ENCODE results near the gene ATG7. TPM values are rescaled to one million over a fixed set of nuclear protein-coding genes. Genes with fewer than 3 reads are reported as not detected.

Gene ATG7
- total and polyA plus RNA-seq, 8 donors: 25.0 to 73.3 (median 29.6) TPM

- DNase-seq: no peak
- Histone ChIP-seq H3K4me3 (no peak overlapping the region), H3K9me3 (no peaks in the 10 kb centered on the region), H3K27me3 (no peaks in the 10 kb centered on the region), H3K36me3 (peaks cover 0 to 11% of the 10 kb centered on the region in 2 donors), H3K4me1 (peaks cover 5 to 67% of the 10 kb centered on the region in 2 donors), H3K27ac (peak overlapping the region in 1 of 2 donors; percentile 94)
- TF ChIP-seq, protein P1, sequence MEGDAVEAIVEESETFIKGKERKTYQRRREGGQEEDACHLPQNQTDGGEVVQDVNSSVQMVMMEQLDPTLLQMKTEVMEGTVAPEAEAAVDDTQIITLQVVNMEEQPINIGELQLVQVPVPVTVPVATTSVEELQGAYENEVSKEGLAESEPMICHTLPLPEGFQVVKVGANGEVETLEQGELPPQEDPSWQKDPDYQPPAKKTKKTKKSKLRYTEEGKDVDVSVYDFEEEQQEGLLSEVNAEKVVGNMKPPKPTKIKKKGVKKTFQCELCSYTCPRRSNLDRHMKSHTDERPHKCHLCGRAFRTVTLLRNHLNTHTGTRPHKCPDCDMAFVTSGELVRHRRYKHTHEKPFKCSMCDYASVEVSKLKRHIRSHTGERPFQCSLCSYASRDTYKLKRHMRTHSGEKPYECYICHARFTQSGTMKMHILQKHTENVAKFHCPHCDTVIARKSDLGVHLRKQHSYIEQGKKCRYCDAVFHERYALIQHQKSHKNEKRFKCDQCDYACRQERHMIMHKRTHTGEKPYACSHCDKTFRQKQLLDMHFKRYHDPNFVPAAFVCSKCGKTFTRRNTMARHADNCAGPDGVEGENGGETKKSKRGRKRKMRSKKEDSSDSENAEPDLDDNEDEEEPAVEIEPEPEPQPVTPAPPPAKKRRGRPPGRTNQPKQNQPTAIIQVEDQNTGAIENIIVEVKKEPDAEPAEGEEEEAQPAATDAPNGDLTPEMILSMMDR (IDR thresholded peaks at IDR 0.05): no peak
- intact Hi-C loops (cut with DNase I): no loop called here
- no peak for ATAC-seq
These were observed 3.7 kb downstream of the ATG7 start for GRCh38 chr3:11275926-11276325.

DNA sequence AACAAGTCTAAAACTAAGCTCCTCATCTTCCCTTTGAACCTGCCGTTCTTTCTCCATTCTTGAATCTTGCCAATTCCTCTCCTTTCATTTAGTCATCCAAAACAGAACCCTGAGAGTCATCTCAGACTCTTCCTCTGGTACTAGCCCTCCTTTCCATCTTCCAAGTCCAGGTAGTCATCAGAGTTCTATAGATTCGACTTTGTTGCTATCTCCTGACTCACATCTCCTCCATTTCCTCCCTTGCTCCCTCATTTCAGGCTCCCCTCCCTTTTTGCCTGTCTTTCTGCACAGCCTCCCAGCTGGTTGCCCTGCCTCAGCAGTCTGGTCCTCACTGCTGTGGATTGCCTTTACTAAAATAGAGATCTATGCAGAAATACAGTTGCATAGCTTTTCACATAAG, 4.7 kb downstream of the ATG7 start:
- TF ChIP-seq, protein P1 (IDR thresholded peaks at IDR 0.05): no peak
- peak overlapping the region in 1 of 2 donors; percentile 94 for H3K27ac ChIP-seq
- ATAC-seq: no peak
- H3K4me1 ChIP-seq: peaks cover 5 to 72% of the 10 kb centered on the region in 2 donors
- H3K27me3 ChIP-seq: no peaks in the 10 kb centered on the region
- no peak overlapping the region for H3K4me3 ChIP-seq
- H3K36me3 ChIP-seq: peaks cover 0 to 21% of the 10 kb centered on the region in 2 donors
- intact Hi-C loops (cut with DNase I): no loop called here
- no peaks in the 10 kb centered on the region for H3K9me3 ChIP-seq
- DNase-seq: no peak

DNA sequence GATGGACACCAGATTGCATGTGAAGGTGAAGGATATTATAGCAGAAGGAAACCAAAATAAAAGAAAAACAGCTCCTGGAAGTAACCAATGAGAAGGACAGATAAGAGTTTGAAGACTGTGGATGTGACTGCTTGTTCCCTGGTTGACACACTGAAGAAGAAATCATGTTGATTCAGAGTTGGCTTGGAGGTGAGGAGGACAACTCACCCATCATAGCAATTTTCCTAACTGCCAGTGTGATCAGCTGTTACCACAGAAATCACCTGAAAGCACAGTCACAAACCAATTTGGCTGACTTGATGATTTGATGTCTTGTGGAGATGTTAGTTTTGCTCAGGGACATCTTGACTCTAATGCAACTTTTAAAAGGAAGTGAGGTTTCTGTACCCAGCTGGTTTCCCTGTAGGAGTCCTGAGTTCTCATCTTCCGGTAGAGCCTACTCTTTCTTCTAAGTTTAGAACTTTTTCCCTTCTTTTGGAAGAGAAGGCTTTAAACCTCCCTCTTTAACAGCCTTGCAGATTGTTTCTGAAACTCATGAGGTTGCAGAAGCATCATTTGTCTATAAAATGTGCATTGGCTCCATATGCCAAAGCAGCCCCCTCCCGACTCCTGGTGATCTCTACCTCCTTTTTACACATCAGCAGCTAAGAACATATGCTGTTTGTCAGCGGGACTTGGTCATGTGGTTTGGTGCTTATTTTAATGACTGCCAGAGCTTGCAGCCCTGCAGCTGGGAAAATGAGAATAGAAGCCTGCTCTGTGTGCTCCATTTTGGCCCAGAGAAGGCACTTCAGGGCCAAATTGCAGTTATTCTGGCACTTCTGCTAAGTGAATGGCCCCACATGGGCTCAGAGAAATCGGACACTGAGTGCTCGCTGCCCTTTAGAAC, 10.3 kb downstream of the ATG7 start:
- Histone ChIP-seq H3K27ac (peak overlapping the region; percentile 34 to 87), H3K36me3 (peaks cover 0 to 54% of the 10 kb centered on the region in 2 donors), H3K9me3 (no peaks in the 10 kb centered on the region), H3K27me3 (no peaks in the 10 kb centered on the region), H3K4me3 (no peak overlapping the region), H3K4me1 (peaks cover 14 to 69% of the 10 kb centered on the region in 2 donors)
- ATAC-seq (peak; percentile 70), DNase-seq (peak in 2 of 4 donors; percentile 89 to 93)
- TF ChIP-seq, protein P1 (IDR thresholded peaks at IDR 0.05): no peak
- intact Hi-C loops (cut with DNase I): no loop called here

DNA sequence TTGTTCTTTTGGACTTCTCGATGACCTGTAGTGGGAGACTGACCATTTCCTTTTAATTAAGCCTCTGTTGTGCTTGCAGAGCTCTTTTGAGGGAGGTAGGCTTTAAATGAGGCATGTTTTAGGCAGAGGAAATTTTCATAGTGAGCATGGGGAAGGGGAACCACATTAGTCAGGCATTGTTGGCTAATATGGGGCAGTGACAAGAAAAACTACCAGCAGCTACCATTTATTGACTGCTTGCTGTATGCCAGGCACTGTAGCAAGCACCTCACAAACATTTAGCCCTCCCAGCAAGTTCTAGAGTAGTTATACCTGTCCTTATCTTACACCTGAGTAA, 10.9 kb downstream of the ATG7 start:
- peaks cover 0 to 54% of the 10 kb centered on the region in 2 donors for H3K36me3 ChIP-seq
- peak in 1 of 4 donors; percentile 24 for DNase-seq
- H3K4me1 ChIP-seq: peaks cover 20 to 74% of the 10 kb centered on the region in 2 donors
- intact Hi-C loops (cut with DNase I): no loop called here
- ATAC-seq: no peak
- H3K4me3 ChIP-seq: no peak overlapping the region
- peak overlapping the region; percentile 34 to 87 for H3K27ac ChIP-seq
- no peaks in the 10 kb centered on the region for H3K9me3 ChIP-seq
- TF ChIP-seq, protein P1 (IDR thresholded peaks at IDR 0.05): no peak
- H3K27me3 ChIP-seq: no peaks in the 10 kb centered on the region

- Histone ChIP-seq H3K27me3 (no peaks in the 10 kb centered on the region), H3K4me3 (no peak overlapping the region), H3K4me1 (peaks cover 29 to 74% of the 10 kb centered on the region in 2 donors), H3K9me3 (no peaks in the 10 kb centered on the region), H3K36me3 (peaks cover 0 to 54% of the 10 kb centered on the region in 2 donors), H3K27ac (peak overlapping the region in 1 of 2 donors; percentile 4)
- TF ChIP-seq, protein P1 (IDR thresholded peaks at IDR 0.05): no peak
- intact Hi-C loops (cut with DNase I): no loop called here
- ATAC-seq (no peak), DNase-seq (no peak)
These were observed 11.8 kb downstream of the ATG7 start for GRCh38 chr3:11284011-11284410.
